DOHH2 (cell line): Measurements from ENCODE around the gene TRPC4AP.

Source experiments
- H3F3A ChIP-seq: fragments of 200-600 bp; sonication (generic), shearing (Covaris generic); 2 replicates; pipeline ENCODE4 v1.6.0; 2016; ENCODE audit warnings: antibody characterized with exemption, mild to moderate bottlenecking; ENCODE audit not compliant: control insufficient read depth, insufficient read depth
- H3K27ac ChIP-seq: fragments of 200-600 bp; sonication (generic); 2 replicates; pipeline ENCODE4 v1.5.1; 2014; ENCODE audit warnings: low read depth, mild to moderate bottlenecking, low read length, moderate library complexity
- H3K27me3 ChIP-seq: fragments of 200-600 bp; sonication (generic); 2 replicates; pipeline ENCODE4 v1.6.1; 2014; ENCODE audit warnings: mild to moderate bottlenecking, low read length, mixed read lengths; ENCODE audit not compliant: control insufficient read depth
- H3K36me3 ChIP-seq: fragments of 200-600 bp; sonication (generic); 2 replicates; pipeline ENCODE4 v1.6.1; 2014; ENCODE audit warnings: mild to moderate bottlenecking, low read length, moderate library complexity, mixed read lengths; ENCODE audit not compliant: control insufficient read depth
- H3K4me1 ChIP-seq: fragments of 200-600 bp; sonication (generic); 2 replicates; pipeline ENCODE4 v1.6.1; 2014; ENCODE audit warnings: mild to moderate bottlenecking, low read length, mixed read lengths; ENCODE audit not compliant: control insufficient read depth
- H3K4me2 ChIP-seq: fragments of 200-600 bp; sonication (generic); 2 replicates; pipeline ENCODE4 v1.6.0; 2014; ENCODE audit warnings: mild to moderate bottlenecking, low read length, moderate library complexity
- H3K4me3 ChIP-seq: fragments of 200-600 bp; sonication (generic); 2 replicates; pipeline ENCODE4 v1.5.1; 2014; ENCODE audit warnings: mild to moderate bottlenecking, low read length, mixed read lengths
- H3K79me2 ChIP-seq: fragments of 200-600 bp; sonication (generic); 2 replicates; pipeline ENCODE4 v1.6.1; 2014; ENCODE audit warnings: mild to moderate bottlenecking, low read length, mixed read lengths; ENCODE audit not compliant: control insufficient read depth
- H3K9me2 ChIP-seq: fragments of 200-600 bp; sonication (generic); replicated peaks from 2 replicates; pipeline ENCODE4 v1.6.1; 2014; ENCODE audit warnings: mild to moderate bottlenecking, low read length, mixed read lengths; ENCODE audit not compliant: control insufficient read depth
- H3K9me3 ChIP-seq: fragments of 200-600 bp; sonication (generic); 2 replicates; pipeline ENCODE4 v1.6.1; 2014; ENCODE audit warnings: antibody characterized with exemption, low read length, mixed read lengths; ENCODE audit not compliant: control insufficient read depth, insufficient read depth
- H4K20me1 ChIP-seq: fragments of 200-600 bp; sonication (generic); 2 replicates; pipeline ENCODE4 v1.6.0; 2014; ENCODE audit warnings: low read depth, mild to moderate bottlenecking, antibody characterized with exemption, low read length, moderate library complexity; ENCODE audit not compliant: control insufficient read depth, insufficient read depth
- EZH2phosphoT487 ChIP-seq: fragments of 200-600 bp; sonication (generic); IDR thresholded peaks from 2 replicates; pipeline ENCODE4 v1.6.1; 2017; ENCODE audit warnings: borderline replicate concordance, mild to moderate bottlenecking, antibody characterized with exemption, low read length, moderate library complexity, mixed read lengths
- TF ChIP-seq, protein P1 (sequence below): fragments of 200-600 bp; sonication (generic); IDR thresholded peaks from one replicate; pipeline ENCODE4 v1.5.1; 2014; ENCODE audit warnings: antibody characterized with exemption, mild to moderate bottlenecking, low read depth, low read length; ENCODE audit not compliant: poor library complexity, severe bottlenecking

Gene TRPC4AP

DNA sequence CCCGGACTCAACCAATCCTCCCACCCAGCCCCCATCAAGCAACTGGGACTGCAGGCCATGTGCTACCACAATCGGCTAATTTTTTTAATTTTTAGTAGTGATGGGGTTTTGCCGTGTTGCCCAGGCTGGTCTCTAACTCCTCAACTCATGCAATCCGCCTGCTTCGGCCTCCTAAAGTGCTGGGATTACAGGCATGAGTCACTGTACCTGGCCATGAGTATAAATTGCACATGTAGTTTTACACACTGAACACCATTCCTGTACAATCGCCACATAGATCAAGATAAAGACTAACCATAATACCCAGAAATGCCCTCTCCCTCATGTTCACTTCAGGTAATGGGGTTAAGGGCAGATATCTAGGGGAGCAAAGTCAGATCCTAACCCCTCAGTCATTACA is 26.4 kb downstream of the TRPC4AP start:
- Histone ChIP-seq H3K36me3 (peaks cover 45% of the 10 kb centered on the region), H3K27me3 (no peaks in the 10 kb centered on the region), H3K27ac (no peak overlapping the region), H3K4me3 (no peak overlapping the region), H3K4me1 (peaks cover 15% of the 10 kb centered on the region), H3F3A (no peaks in the 10 kb centered on the region), H4K20me1 (no peaks in the 10 kb centered on the region), H3K9me2 (no peaks in the 10 kb centered on the region), H3K79me2 (peaks cover 51% of the 10 kb centered on the region), H3K4me2 (no peak overlapping the region), H3K9me3 (no peaks in the 10 kb centered on the region)
- TF ChIP-seq, protein P1, sequence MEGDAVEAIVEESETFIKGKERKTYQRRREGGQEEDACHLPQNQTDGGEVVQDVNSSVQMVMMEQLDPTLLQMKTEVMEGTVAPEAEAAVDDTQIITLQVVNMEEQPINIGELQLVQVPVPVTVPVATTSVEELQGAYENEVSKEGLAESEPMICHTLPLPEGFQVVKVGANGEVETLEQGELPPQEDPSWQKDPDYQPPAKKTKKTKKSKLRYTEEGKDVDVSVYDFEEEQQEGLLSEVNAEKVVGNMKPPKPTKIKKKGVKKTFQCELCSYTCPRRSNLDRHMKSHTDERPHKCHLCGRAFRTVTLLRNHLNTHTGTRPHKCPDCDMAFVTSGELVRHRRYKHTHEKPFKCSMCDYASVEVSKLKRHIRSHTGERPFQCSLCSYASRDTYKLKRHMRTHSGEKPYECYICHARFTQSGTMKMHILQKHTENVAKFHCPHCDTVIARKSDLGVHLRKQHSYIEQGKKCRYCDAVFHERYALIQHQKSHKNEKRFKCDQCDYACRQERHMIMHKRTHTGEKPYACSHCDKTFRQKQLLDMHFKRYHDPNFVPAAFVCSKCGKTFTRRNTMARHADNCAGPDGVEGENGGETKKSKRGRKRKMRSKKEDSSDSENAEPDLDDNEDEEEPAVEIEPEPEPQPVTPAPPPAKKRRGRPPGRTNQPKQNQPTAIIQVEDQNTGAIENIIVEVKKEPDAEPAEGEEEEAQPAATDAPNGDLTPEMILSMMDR = no peak
- no peak for TF ChIP-seq EZH2phosphoT487

DNA sequence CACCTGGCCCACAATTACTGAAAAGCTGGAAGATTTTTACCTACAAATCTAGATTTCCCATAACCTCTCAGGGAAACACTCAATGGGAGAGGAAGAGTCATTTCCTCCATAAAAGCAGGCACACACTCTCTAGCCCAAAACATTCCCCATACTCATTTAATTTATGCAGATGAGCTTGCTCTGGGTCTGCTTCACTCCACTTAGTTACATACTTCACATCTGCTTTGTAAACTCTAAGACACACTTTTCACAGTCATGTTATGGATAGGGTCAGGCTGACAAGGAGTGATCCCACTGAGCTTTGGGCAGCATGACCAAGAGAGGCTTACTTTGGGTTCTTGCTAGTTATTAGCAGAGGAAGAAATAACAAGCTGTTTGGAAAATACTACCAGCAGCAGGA is 27.4 kb downstream of the TRPC4AP start:
- TF ChIP-seq EZH2phosphoT487 = no peak
- TF ChIP-seq, protein P1 = no peak
- Histone ChIP-seq H3K27me3 (no peaks in the 10 kb centered on the region), H3K79me2 (peaks cover 56% of the 10 kb centered on the region), H4K20me1 (no peaks in the 10 kb centered on the region), H3K9me2 (no peaks in the 10 kb centered on the region), H3K4me3 (no peak overlapping the region), H3K4me2 (no peak overlapping the region), H3K4me1 (peaks cover 8% of the 10 kb centered on the region), H3F3A (no peaks in the 10 kb centered on the region), H3K9me3 (no peaks in the 10 kb centered on the region), H3K36me3 (peaks cover 45% of the 10 kb centered on the region), H3K27ac (no peak overlapping the region)

DNA sequence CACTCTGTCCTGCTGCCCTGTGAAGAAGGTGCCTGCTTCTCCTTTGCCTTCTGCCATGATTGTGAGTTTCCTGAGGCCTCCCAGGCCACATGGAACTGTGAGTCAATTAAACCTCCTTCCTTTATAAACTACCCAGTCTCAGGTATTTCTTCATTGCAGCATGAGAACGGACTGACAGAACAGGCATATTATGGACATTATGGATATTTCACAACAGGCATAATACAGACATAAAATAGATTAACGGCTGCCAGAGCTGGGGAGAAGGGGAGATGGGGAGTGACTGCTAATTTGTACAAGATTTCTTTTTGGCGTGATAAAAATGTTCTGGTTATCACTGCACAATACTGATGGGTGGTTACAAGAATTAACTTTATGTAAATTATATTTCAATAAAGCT is 29.4 kb downstream of the TRPC4AP start:
- no peaks in the 10 kb centered on the region for H3K27me3 ChIP-seq
- TF ChIP-seq, protein P1 = no peak
- H3K79me2 ChIP-seq = peaks cover 59% of the 10 kb centered on the region
- no peak overlapping the region for H3K4me2 ChIP-seq
- H4K20me1 ChIP-seq = no peaks in the 10 kb centered on the region
- H3K9me3 ChIP-seq = no peaks in the 10 kb centered on the region
- peaks cover 34% of the 10 kb centered on the region for H3K36me3 ChIP-seq
- no peaks in the 10 kb centered on the region for H3K9me2 ChIP-seq
- H3K4me1 ChIP-seq = no peaks in the 10 kb centered on the region
- H3F3A ChIP-seq = no peaks in the 10 kb centered on the region
- no peak overlapping the region for H3K27ac ChIP-seq
- H3K4me3 ChIP-seq = no peak overlapping the region

DNA sequence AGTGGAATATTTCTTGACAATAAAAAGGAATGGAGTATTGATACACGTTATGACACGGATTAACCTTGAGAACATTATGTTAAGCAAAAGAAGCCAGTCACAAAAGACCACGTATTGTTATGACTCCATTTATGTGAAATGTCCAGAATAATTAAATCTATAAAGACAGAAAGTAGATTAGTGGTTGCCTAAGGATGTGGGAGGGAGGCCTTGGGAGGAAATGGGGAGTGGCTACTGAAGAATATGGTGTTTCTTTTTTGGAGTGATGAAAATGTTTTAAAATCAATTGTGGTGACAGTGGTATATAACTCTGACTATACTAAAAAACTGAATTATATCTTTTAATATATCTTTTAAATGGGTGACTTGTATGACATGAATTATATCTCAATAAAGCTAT is 30.1 kb downstream of the TRPC4AP start:
- Histone ChIP-seq H3K36me3 (peaks cover 27% of the 10 kb centered on the region), H4K20me1 (no peaks in the 10 kb centered on the region)
- no peak for TF ChIP-seq EZH2phosphoT487
- TF ChIP-seq, protein P1 = no peak

More for the DNA sequence above, 30.1 kb downstream of the TRPC4AP start:
- H3F3A ChIP-seq = no peaks in the 10 kb centered on the region
- no peaks in the 10 kb centered on the region for H3K9me2 ChIP-seq
- H3K9me3 ChIP-seq = no peaks in the 10 kb centered on the region
- peaks cover 61% of the 10 kb centered on the region for H3K79me2 ChIP-seq
- no peak overlapping the region for H3K4me2 ChIP-seq
- H3K4me1 ChIP-seq = no peaks in the 10 kb centered on the region
- no peak overlapping the region for H3K27ac ChIP-seq
- H3K4me3 ChIP-seq = no peak overlapping the region
- H3K27me3 ChIP-seq = no peaks in the 10 kb centered on the region
